Karpas-422 (cell line): ENCODE results near the gene NUCB1. TPM values are rescaled to one million over a fixed set of nuclear protein-coding genes. Genes with fewer than 3 reads are reported as not detected.
"Not testable (repeated sequence)": the region's sequence is repeated elsewhere in the genome, so short reads cannot be mapped to it uniquely, and the experiment has no call there.

Source experiments
- DNase-seq: peaks from one replicate; pipeline ENCODE4 v3.0.0-alpha.2; 2015
- H2AFZ ChIP-seq: fragments of 200-600 bp; sonication (generic); 2 replicates; pipeline ENCODE4 v1.6.1; 2014; ENCODE audit warnings: antibody characterized with exemption, low read length, mixed read lengths
- H3K27ac ChIP-seq: fragments of 200-600 bp; sonication (generic); 2 replicates; pipeline ENCODE4 v1.5.1; 2014; ENCODE audit warnings: mild to moderate bottlenecking, low read length, moderate library complexity
- H3K27me3 ChIP-seq: fragments of 200-600 bp; sonication (generic); 2 replicates; pipeline ENCODE4 v1.6.1; 2014; ENCODE audit warnings: low read length, mixed read lengths
- H3K36me3 ChIP-seq: fragments of 200-600 bp; sonication (generic); 2 replicates; pipeline ENCODE4 v1.6.1; 2014; ENCODE audit warnings: low read length, mixed read lengths; ENCODE audit not compliant: insufficient read depth
- H3K4me1 ChIP-seq: fragments of 200-600 bp; sonication (generic); 2 replicates; pipeline ENCODE4 v1.6.1; 2014; ENCODE audit warnings: mild to moderate bottlenecking, low read length, mixed read lengths
- H3K4me2 ChIP-seq: fragments of 200-600 bp; sonication (generic); 2 replicates; pipeline ENCODE4 v1.6.1; 2014; ENCODE audit warnings: low read length, low read depth, mild to moderate bottlenecking; ENCODE audit not compliant: poor library complexity, severe bottlenecking
- H3K4me3 ChIP-seq: fragments of 200-600 bp; sonication (generic); 2 replicates; pipeline ENCODE4 v1.5.1; 2014; ENCODE audit warnings: mild to moderate bottlenecking, antibody characterized with exemption, low read length, mixed read lengths
- H3K79me2 ChIP-seq: fragments of 200-600 bp; sonication (generic); 2 replicates; pipeline ENCODE4 v1.6.1; 2014; ENCODE audit warnings: mild to moderate bottlenecking, low read length, mixed read lengths
- H3K9ac ChIP-seq: fragments of 200-600 bp; sonication (generic); 2 replicates; pipeline ENCODE4 v1.6.0; 2014; ENCODE audit warnings: low read length
- H3K9me2 ChIP-seq: fragments of 200-600 bp; sonication (generic), shearing (Covaris generic); replicated peaks from 2 replicates; pipeline ENCODE4 v1.6.0; 2014; ENCODE audit warnings: mild to moderate bottlenecking, low read length, moderate library complexity; ENCODE audit not compliant: insufficient read depth
- H3K9me3 ChIP-seq: fragments of 300-700, 200-600 bp; sonication (generic); 2 replicates; pipeline ENCODE4 v1.6.1; 2014; ENCODE audit warnings: low read length, mixed read lengths
- H4K20me1 ChIP-seq: fragments of 200-600 bp; sonication (generic); 2 replicates; pipeline ENCODE4 v1.6.1; 2014; ENCODE audit warnings: mild to moderate bottlenecking, antibody characterized with exemption, low read length, low read depth; ENCODE audit not compliant: insufficient read depth
- total RNA-seq: library from RNA; depleted of rRNA; stranded (reverse); fragments of >200 nt; shearing (Covaris generic); gene quantifications from 2 replicates; pipeline ENCODE4 v1.2.3, GENCODE V29; 2014; ENCODE audit warnings: low replicate concordance

Gene NUCB1
- total RNA-seq, 1 experiment from 2014 or later, result 57.5 TPM

- Histone ChIP-seq H3K36me3 (no peaks in the 10 kb centered on the region), H3K4me1 (peaks cover 9% of the 10 kb centered on the region), H3K27ac (peak overlapping the region; percentile 71), H3K9me3 (no peaks in the 10 kb centered on the region), H3K4me3 (no peak overlapping the region), H2AFZ (peak overlapping the region; percentile 19; the same call in 1 of the 2 replicates), H3K9me2 (no peaks in the 10 kb centered on the region), H3K9ac (peak overlapping the region; percentile 39), H3K4me2 (peak overlapping the region; percentile 44), H4K20me1 (no peaks in the 10 kb centered on the region), H3K27me3 (no peaks in the 10 kb centered on the region), H3K79me2 (no peaks in the 10 kb centered on the region)
- DNase-seq, result peak; percentile 68
Observed at GRCh38 chr19:48918071-48918470, 18.0 kb downstream of the NUCB1 start.

GRCh38 chr19:48918801-48919247, 18.7 kb downstream of the NUCB1 start:
- no peaks in the 10 kb centered on the region for H3K36me3 ChIP-seq
- no peak overlapping the region for H3K27ac ChIP-seq
- H2AFZ ChIP-seq, result no peak overlapping the region
- no peaks in the 10 kb centered on the region for H3K9me3 ChIP-seq
- DNase-seq, result peak; percentile 83
- H3K27me3 ChIP-seq, result no peaks in the 10 kb centered on the region
- H4K20me1 ChIP-seq, result no peaks in the 10 kb centered on the region
- no peak overlapping the region for H3K9ac ChIP-seq
- no peaks in the 10 kb centered on the region for H3K79me2 ChIP-seq
- H3K4me3 ChIP-seq, result no peak overlapping the region
- H3K9me2 ChIP-seq, result no peaks in the 10 kb centered on the region
- H3K4me1 ChIP-seq, result peaks cover 9% of the 10 kb centered on the region
- no peak overlapping the region for H3K4me2 ChIP-seq

- not testable (repeated sequence) for H3K79me2 ChIP-seq, H3K27ac ChIP-seq, H3K9ac ChIP-seq, H3K4me2 ChIP-seq, H3K9me2 ChIP-seq, H3K27me3 ChIP-seq, DNase-seq, H3K9me3 ChIP-seq, H2AFZ ChIP-seq, H3K4me3 ChIP-seq, H3K36me3 ChIP-seq, H3K4me1 ChIP-seq, H4K20me1 ChIP-seq
Observed at GRCh38 chr19:48919271-48919670, 19.2 kb downstream of the NUCB1 start.

- no peaks in the 10 kb centered on the region for H3K9me3 ChIP-seq
- H3K4me3 ChIP-seq, result no peak overlapping the region
- no peaks in the 10 kb centered on the region for H3K9me2 ChIP-seq
- H4K20me1 ChIP-seq, result no peaks in the 10 kb centered on the region
- no peak overlapping the region for H3K27ac ChIP-seq
- no peak overlapping the region for H3K4me2 ChIP-seq
- no peaks in the 10 kb centered on the region for H3K27me3 ChIP-seq
- H3K36me3 ChIP-seq, result no peaks in the 10 kb centered on the region
- no peak overlapping the region for H3K9ac ChIP-seq
- DNase-seq, result no peak
- no peaks in the 10 kb centered on the region for H3K79me2 ChIP-seq
- peaks cover 9% of the 10 kb centered on the region for H3K4me1 ChIP-seq
- no peak overlapping the region for H2AFZ ChIP-seq
Observed at GRCh38 chr19:48920949-48921348, 20.8 kb downstream of the NUCB1 start.

- H3K79me2 ChIP-seq, result no peaks in the 10 kb centered on the region
- H3K4me2 ChIP-seq, result no peak overlapping the region
- H3K4me3 ChIP-seq, result no peak overlapping the region
- H3K27ac ChIP-seq, result no peak overlapping the region
- no peaks in the 10 kb centered on the region for H3K9me3 ChIP-seq
- no peaks in the 10 kb centered on the region for H3K36me3 ChIP-seq
- no peaks in the 10 kb centered on the region for H3K27me3 ChIP-seq
- H3K9ac ChIP-seq, result no peak overlapping the region
- H2AFZ ChIP-seq, result no peak overlapping the region
- H3K4me1 ChIP-seq, result peaks cover 9% of the 10 kb centered on the region
- DNase-seq, result no peak
- no peaks in the 10 kb centered on the region for H3K9me2 ChIP-seq
- no peaks in the 10 kb centered on the region for H4K20me1 ChIP-seq
Observed at GRCh38 chr19:48921721-48922500, 21.8 kb downstream of the NUCB1 start.

- Histone ChIP-seq H3K4me1 (peaks cover 7% of the 10 kb centered on the region), H3K27ac (no peak overlapping the region), H2AFZ (no peak overlapping the region), H3K4me3 (no peak overlapping the region), H3K9ac (no peak overlapping the region), H3K9me3 (no peaks in the 10 kb centered on the region), H3K27me3 (no peaks in the 10 kb centered on the region), H3K4me2 (no peak overlapping the region), H3K36me3 (no peaks in the 10 kb centered on the region), H3K79me2 (no peaks in the 10 kb centered on the region), H3K9me2 (no peaks in the 10 kb centered on the region), H4K20me1 (no peaks in the 10 kb centered on the region)
- DNase-seq, result no peak
Observed at GRCh38 chr19:48922548-48923490, 22.7 kb downstream of the NUCB1 start.

GRCh38 chr19:48925240-48925843, 25.2 kb downstream of the NUCB1 start:
- no peak overlapping the region for H3K27ac ChIP-seq
- no peaks in the 10 kb centered on the region for H3K9me3 ChIP-seq
- no peak overlapping the region for H2AFZ ChIP-seq
- no peaks in the 10 kb centered on the region for H3K9me2 ChIP-seq
- no peak overlapping the region for H3K4me2 ChIP-seq
- no peak overlapping the region for H3K4me3 ChIP-seq
- no peaks in the 10 kb centered on the region for H4K20me1 ChIP-seq
- H3K27me3 ChIP-seq, result no peaks in the 10 kb centered on the region
- DNase-seq, result no peak
- H3K9ac ChIP-seq, result no peak overlapping the region
- H3K4me1 ChIP-seq, result no peaks in the 10 kb centered on the region
- H3K36me3 ChIP-seq, result no peaks in the 10 kb centered on the region
- no peaks in the 10 kb centered on the region for H3K79me2 ChIP-seq

GRCh38 chr19:48925890-48926289, 25.8 kb downstream of the NUCB1 start:
- not testable (repeated sequence) for DNase-seq, H3K9ac ChIP-seq, H4K20me1 ChIP-seq, H3K9me2 ChIP-seq, H3K4me3 ChIP-seq, H3K9me3 ChIP-seq, H2AFZ ChIP-seq, H3K27ac ChIP-seq, H3K79me2 ChIP-seq, H3K27me3 ChIP-seq, H3K4me1 ChIP-seq, H3K36me3 ChIP-seq, H3K4me2 ChIP-seq
